ENCODE data around the gene CREBBP.
"Not testable (repeated sequence)": the region's sequence is repeated elsewhere in the genome, so short reads cannot be mapped to it uniquely, and the experiment has no call there.

The CREBBP gene

GRCh38 chr16:3904875-3905274 is 24.4 kb upstream of the CREBBP start:
- DNase-seq (ENCODE audit: insufficient read length, low spot score) (no peak), FAIRE-seq (no peak)
- no peak for TF ChIP-seq CTCF (IDR thresholded peaks at IDR 0.05; ENCODE audit: insufficient read depth, missing control alignments)

GRCh38 chr16:3890091-3890490 is 9.6 kb upstream of the CREBBP start:
- FAIRE-seq, result no peak
- TF ChIP-seq CTCF (IDR thresholded peaks at IDR 0.05; ENCODE audit: insufficient read depth, missing control alignments), result no peak
- DNase-seq (ENCODE audit: insufficient read length, low spot score), result no peak

GRCh38 chr16:3889059-3889458 is 8.5 kb upstream of the CREBBP start:
- DNase-seq (ENCODE audit: insufficient read length, low spot score), result no peak
- TF ChIP-seq CTCF (IDR thresholded peaks at IDR 0.05; ENCODE audit: insufficient read depth, missing control alignments), result no peak
- FAIRE-seq, result no peak

GRCh38 chr16:3885999-3886398 is 5.5 kb upstream of the CREBBP start:
- FAIRE-seq; DNase-seq (ENCODE audit: insufficient read length, low spot score): not testable (repeated sequence)

GRCh38 chr16:3884398-3884797 is 3.9 kb upstream of the CREBBP start:
- TF ChIP-seq CTCF (IDR thresholded peaks at IDR 0.05; ENCODE audit: insufficient read depth, missing control alignments), result no peak
- FAIRE-seq (no peak), DNase-seq (ENCODE audit: insufficient read length, low spot score) (no peak)

GRCh38 chr16:3882531-3882930 is 2.0 kb upstream of the CREBBP start:
- TF ChIP-seq CTCF (IDR thresholded peaks at IDR 0.05; ENCODE audit: insufficient read depth, missing control alignments), result no peak
- DNase-seq (ENCODE audit: insufficient read length, low spot score) (no peak), FAIRE-seq (no peak)

- TF ChIP-seq CTCF (IDR thresholded peaks at IDR 0.05; ENCODE audit: insufficient read depth, missing control alignments), result no peak
- no peak for FAIRE-seq
- DNase-seq (ENCODE audit: insufficient read length, low spot score), result no peak
Observed at GRCh38 chr16:3881499-3881990, 1.0 kb upstream of the CREBBP start.
